HEK293 (cell line): ENCODE results near the gene REN.

Experiments used
- CTCF ChIP-seq: fragments of 450-650 bp; formaldehyde crosslinking; IDR thresholded peaks from 2 replicates; pipeline ENCODE4 v1.5.1; 2016; ENCODE audit warnings: missing biosample characterization, missing genetic modification characterization
- KLF1 ChIP-seq: fragments of 450-650 bp; formaldehyde crosslinking; IDR thresholded peaks from 2 replicates; pipeline ENCODE4 v1.5.1; 2016; ENCODE audit warnings: missing biosample characterization, missing genetic modification characterization
- MYNN ChIP-seq: fragments of 450-650 bp; formaldehyde crosslinking; IDR thresholded peaks from 2 replicates; pipeline ENCODE4 v1.5.1; 2016; ENCODE audit warnings: missing biosample characterization, missing genetic modification characterization, borderline replicate concordance
- MZF1 ChIP-seq: fragments of 450-650 bp; formaldehyde crosslinking; IDR thresholded peaks from 2 replicates; pipeline ENCODE4 v1.5.1; 2017; ENCODE audit warnings: missing biosample characterization, missing genetic modification characterization, borderline replicate concordance
- YY1 ChIP-seq: fragments of 450-650 bp; formaldehyde crosslinking; IDR thresholded peaks from 2 replicates; pipeline ENCODE4 v1.5.1; 2018; ENCODE audit warnings: missing biosample characterization, missing genetic modification characterization
- ZNF112 ChIP-seq: fragments of 450-650 bp; formaldehyde crosslinking; IDR thresholded peaks from 2 replicates; pipeline ENCODE4 v1.5.0; 2017; ENCODE audit warnings: missing biosample characterization, missing genetic modification characterization
- ZNF202 ChIP-seq: fragments of 450-650 bp; formaldehyde crosslinking; IDR thresholded peaks from 2 replicates; pipeline ENCODE4 v1.5.1; 2016; ENCODE audit warnings: missing biosample characterization, missing genetic modification characterization, borderline replicate concordance
- ZNF214 ChIP-seq: fragments of 450-650 bp; formaldehyde crosslinking; IDR thresholded peaks from 2 replicates; pipeline ENCODE4 v1.5.1; 2017; ENCODE audit warnings: missing biosample characterization, mild to moderate bottlenecking, missing genetic modification characterization, borderline replicate concordance
- ZNF23 ChIP-seq: fragments of 450-650 bp; formaldehyde crosslinking; IDR thresholded peaks from 2 replicates; pipeline ENCODE4 v1.5.1; 2016; ENCODE audit warnings: missing biosample characterization, missing genetic modification characterization, borderline replicate concordance
- ZNF280C ChIP-seq: fragments of 450-650 bp; formaldehyde crosslinking; IDR thresholded peaks from 2 replicates; pipeline ENCODE4 v1.5.1; 2016; ENCODE audit warnings: missing biosample characterization, missing genetic modification characterization
- ZNF37A ChIP-seq: fragments of 450-650 bp; IDR thresholded peaks from 2 replicates; pipeline ENCODE4 v1.5.1; 2018; ENCODE audit warnings: missing biosample characterization, missing genetic modification characterization
- ZNF596 ChIP-seq: fragments of 450-650 bp; IDR thresholded peaks from 2 replicates; pipeline ENCODE4 v1.5.0; 2018; ENCODE audit warnings: missing biosample characterization, mild to moderate bottlenecking, missing genetic modification characterization, moderate library complexity

- TF ChIP-seq CTCF (tag by site-specific recombination) (no peak), ZNF214 (tag by site-specific recombination) (no peak), ZNF23 (no peak), ZNF37A (no peak), YY1 (no peak), ZNF202 (no peak), ZNF112 (tag by site-specific recombination) (no peak), MYNN (tag by site-specific recombination) (no peak), ZNF280C (tag by site-specific recombination) (no peak), MZF1 (tag by site-specific recombination) (no peak), ZNF596 (no peak), KLF1 (tag by site-specific recombination) (no peak)
Observed at GRCh38 chr1:204169858-204170257, 3.7 kb upstream of the REN start.
